Left lobe of liver (tissue), 2 donors: ENCODE results near the gene OR4F15. TPM values are rescaled to one million over a fixed set of nuclear protein-coding genes. Genes with fewer than 3 reads are reported as not detected.

Experiments
- ATAC-seq: fragments of 200-7000 bp; cut with Tn5 transposase; one replicate; pipeline ENCODE4 v1.9.1; 2020; ENCODE audit warnings: mild to moderate bottlenecking, moderate library complexity
- DNase-seq: peaks from one replicate; pipeline ENCODE4 v3.0.0-alpha.2; 2020; ENCODE audit warnings: low spot score
- total RNA-seq: library from RNA; stranded (reverse); gene quantifications from one replicate; pipeline ENCODE4 v1.2.1, GENCODE V29; 2021
- donor health status: DM: no; HTN: no; CAD: no; lungs with moderate emphysema.
- donor health status: DM: no; HTN: yes; CAD: no.

The OR4F15 gene
- total RNA-seq, 1 donor from 2014 or later: not detected

DNA sequence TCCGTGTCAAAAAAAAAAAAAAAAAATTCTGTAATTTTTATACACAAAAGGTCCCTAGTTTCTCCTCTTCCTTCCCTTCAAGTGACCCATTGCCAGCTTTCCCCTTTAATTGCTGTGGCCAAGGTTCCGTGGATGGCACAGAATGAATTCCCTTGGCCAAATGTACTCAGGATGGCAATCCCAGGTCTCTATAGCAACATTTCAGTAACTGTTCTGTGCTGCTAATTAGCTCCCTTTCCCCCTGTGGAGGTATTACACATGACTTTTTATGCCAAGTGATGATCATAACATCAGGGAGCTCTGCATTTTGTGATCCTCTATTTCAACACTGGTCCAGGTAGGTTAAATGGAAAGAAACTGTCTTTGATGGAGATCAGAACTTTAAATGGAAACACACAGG lies 8.8 kb upstream of the OR4F15 start, which contains the start of gene OR4F6:
Gene OR4F6 (plus strand): TSS at position 301 of the 400 bp plus-strand sequence. CDS start 2,211 bp downstream, outside the sequence.
- ATAC-seq: no peak
- no peak for DNase-seq

- DNase-seq: no peak
- no peak for ATAC-seq
Measured at GRCh38 chr15:101803676-101804075, 8.3 kb upstream of the OR4F15 start.

GRCh38 chr15:101804375-101804774 lies 7.6 kb upstream of the OR4F15 start:
- DNase-seq (no peak), ATAC-seq (no peak)

GRCh38 chr15:101804941-101805340 lies 7.1 kb upstream of the OR4F15 start:
- no peak for DNase-seq
- no peak for ATAC-seq

- ATAC-seq (no peak), DNase-seq (no peak)
Measured at GRCh38 chr15:101805605-101806345, 6.2 kb upstream of the OR4F15 start.

- ATAC-seq (no peak), DNase-seq (no peak)
Measured at GRCh38 chr15:101807345-101807945, 4.6 kb upstream of the OR4F15 start.

- ATAC-seq: no peak
Measured at GRCh38 chr15:101808201-101808600, 3.8 kb upstream of the OR4F15 start.

GRCh38 chr15:101810456-101810855 lies 1.5 kb upstream of the OR4F15 start:
- ATAC-seq (no peak), DNase-seq (no peak)

More at GRCh38 chr15:101808201-101808600, 3.8 kb upstream of the OR4F15 start:
- no peak for DNase-seq

GRCh38 chr15:101810876-101811275 lies 1.1 kb upstream of the OR4F15 start:
- ATAC-seq (no peak), DNase-seq (no peak)

DNA sequence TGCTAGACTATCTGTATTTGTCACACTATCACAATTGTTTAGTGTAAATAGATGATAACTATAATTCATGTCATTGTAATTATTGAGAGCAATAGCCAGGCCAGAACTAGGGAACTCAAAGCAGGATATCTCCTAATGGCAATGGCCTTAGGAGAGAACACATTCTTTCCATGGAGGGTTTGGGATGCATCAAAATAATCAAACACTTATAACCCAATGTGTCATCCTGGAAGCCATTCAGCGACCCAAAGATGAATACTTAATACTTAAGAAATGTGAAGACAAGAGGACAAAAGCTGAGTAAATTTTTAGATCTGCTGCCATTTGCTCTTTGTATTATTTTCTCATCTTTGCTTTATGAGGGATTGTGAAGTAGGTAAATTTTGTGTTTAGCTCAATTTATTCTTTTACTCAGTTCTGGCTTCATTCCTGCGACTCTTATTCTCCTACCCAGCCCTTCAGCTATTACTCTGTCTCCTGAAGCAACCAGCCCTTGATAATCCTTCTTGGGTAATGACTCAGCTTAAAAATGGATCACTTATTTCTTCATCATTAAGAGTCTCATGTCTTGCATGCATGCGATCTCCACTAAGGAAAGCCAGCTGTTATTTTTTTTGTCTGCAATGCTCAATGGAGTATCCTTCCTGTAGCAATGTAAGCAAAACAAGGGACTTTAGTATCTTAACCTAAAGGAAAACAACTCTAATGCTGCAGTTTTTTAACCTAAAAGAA lies 2.0 kb downstream of the OR4F15 start:
- ATAC-seq: no peak
- no peak for DNase-seq

- DNase-seq (no peak), ATAC-seq (no peak)
Measured at GRCh38 chr15:101820781-101821180, 8.8 kb downstream of the OR4F15 start.

DNA sequence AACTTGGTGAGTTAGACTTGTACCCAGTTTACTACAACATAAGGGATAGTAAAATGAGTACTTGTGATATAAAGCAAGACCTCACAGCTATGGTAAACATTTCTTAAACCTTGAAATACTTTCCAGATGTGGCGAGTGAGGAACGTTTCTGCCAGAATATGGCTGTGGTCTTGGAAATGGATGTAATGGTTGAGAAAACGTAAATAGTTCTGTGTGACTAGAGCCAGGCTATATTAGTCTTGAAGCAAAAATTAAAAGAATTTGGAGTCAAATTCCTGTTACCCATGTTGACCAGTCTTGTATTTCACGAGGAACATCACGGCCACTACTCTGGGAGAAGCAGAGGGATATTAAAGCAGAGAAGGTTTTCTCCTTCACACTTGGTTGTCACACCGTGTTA lies 15.3 kb downstream of the OR4F15 start:
- ATAC-seq: no peak
- no peak for DNase-seq

GRCh38 chr15:101828774-101829173 lies 16.8 kb downstream of the OR4F15 start:
- ATAC-seq (no peak), DNase-seq (no peak)

DNA sequence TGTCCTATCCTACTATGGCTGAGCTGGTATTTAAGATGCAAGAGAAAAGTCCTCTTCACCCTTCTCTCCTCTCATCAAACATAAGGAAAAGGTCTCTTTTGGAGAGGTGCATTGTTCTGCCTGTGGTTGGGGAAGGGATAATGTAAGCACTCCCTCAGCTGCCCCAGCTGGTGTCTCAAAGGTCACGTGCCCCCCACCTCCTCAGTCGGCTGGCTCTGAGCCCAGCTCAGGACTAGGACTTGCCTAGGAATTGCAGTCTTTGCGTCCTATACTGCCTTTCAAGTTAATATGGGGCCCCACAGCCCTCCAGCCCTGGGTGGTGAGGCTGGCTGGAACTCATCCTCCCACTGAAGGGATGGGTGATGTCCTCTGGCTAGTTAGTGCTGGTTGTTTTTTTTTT lies 29.7 kb downstream of the OR4F15 start:
- DNase-seq: no peak
- ATAC-seq: no peak

DNA sequence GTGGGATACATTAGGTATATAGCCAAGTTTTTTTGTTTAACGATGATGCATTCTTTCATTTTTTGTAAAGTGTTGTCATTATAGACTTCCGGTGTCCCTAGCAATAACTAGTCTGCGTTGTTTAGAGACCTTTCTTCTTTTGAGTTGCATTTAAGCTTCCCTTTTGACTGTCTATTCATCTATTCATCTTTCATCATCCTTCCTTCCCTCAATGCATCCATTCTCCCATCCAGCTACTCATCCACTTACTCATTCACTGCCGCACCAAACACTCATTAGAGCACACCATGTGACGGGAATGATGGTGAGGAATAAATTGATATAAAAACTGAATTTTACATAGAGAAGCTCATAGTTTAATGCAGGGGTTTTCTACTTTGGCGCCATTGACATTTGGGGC lies 32.9 kb downstream of the OR4F15 start:
- ATAC-seq (no peak), DNase-seq (no peak)

GRCh38 chr15:101852356-101852755 lies 40.4 kb downstream of the OR4F15 start:
- DNase-seq: no peak
- no peak for ATAC-seq

Other genes starting within 250 kb of the OR4F15 start
- 30.4 TPM for gene TM2D3, start 159.8 kb upstream of the OR4F15 start, total RNA-seq
- 5.1 TPM for gene TARS3, start 87.7 kb upstream of the OR4F15 start, total RNA-seq
- not detected for gene OR4F6, start 8.7 kb upstream of the OR4F15 start, total RNA-seq